ENCODE data around the gene BBC3.

Gene BBC3

GRCh38 chr19:47230054-47230920 lies 712 bp downstream of the BBC3 start:
- DNase-seq, result no peak

DNA sequence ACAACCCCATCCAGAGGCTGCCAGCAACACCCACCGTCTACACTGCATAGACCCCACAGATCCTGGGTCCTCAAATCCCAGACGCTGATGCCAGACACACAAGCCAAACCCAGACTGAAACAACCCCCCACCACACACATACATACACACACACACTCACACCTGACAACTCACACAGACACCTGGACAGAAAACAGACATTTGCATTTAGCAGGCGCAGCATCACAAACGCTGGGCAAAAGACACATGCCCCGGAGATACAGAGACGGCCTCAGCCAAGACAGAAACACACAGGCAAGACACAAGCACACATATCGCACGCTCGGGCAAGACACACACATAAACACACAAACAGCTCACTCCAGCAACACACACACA lies 1.3 kb downstream of the BBC3 start:
- no peak for DNase-seq

DNA sequence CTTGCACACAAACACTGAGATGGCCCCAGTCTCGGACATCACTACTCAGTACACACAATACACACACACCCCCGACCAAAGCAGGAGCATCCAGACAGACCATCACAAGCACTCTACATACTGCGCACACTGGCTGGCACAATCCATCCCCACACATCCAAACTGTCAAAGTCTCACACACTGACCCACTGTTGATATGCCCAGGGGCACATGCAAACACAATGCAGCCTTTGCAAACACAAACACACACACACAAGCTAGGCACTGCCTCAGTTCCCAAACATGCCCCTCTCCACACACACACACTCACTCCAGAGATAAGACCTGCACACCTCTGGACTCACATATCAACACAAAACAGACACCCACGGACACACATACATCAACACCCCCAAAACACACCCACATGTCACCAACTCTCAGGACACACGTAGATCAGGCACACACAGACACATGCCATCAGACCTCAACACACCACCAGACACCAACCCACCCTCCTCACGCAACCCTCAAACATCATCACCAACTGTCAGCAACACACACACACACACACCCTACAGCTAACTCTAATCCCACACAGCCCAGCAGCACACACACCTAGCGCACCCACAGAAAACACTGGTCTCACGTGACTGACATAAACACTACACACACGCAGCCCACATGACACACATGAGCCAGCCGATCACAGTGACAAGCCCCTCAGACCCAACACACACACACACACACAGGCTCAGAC lies 1.9 kb downstream of the BBC3 start:
- DNase-seq, result no peak

GRCh38 chr19:47228168-47228936 lies 2.6 kb downstream of the BBC3 start:
- DNase-seq, result no peak

- peak; percentile 93 for DNase-seq
Measured at GRCh38 chr19:47227352-47228167, 3.4 kb downstream of the BBC3 start.

- peak; percentile 76 for DNase-seq
Measured at GRCh38 chr19:47226426-47227351, 4.3 kb downstream of the BBC3 start.

GRCh38 chr19:47225746-47226425 lies 5.1 kb downstream of the BBC3 start:
- peak; percentile 87 for DNase-seq

DNA sequence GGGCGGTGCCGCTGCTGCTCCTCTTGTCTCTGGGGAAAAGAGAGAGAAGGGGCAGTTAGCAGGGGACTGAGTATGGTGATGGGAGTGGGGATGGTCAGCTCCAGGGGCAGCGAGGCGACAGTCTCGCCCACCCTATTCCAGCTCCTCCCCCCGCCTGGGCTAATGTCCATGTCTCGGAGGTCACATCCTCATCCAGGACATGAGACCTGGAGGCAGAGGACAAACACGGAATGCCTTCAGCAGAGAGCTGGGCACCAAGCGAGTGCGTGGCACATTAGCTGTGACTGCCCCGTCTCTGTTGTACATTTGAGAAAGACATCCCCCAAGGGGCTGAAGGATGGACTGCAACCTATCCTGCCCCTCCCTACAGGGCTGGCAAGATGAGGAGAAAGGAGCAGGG lies 9.1 kb downstream of the BBC3 start:
- no peak for DNase-seq

DNA sequence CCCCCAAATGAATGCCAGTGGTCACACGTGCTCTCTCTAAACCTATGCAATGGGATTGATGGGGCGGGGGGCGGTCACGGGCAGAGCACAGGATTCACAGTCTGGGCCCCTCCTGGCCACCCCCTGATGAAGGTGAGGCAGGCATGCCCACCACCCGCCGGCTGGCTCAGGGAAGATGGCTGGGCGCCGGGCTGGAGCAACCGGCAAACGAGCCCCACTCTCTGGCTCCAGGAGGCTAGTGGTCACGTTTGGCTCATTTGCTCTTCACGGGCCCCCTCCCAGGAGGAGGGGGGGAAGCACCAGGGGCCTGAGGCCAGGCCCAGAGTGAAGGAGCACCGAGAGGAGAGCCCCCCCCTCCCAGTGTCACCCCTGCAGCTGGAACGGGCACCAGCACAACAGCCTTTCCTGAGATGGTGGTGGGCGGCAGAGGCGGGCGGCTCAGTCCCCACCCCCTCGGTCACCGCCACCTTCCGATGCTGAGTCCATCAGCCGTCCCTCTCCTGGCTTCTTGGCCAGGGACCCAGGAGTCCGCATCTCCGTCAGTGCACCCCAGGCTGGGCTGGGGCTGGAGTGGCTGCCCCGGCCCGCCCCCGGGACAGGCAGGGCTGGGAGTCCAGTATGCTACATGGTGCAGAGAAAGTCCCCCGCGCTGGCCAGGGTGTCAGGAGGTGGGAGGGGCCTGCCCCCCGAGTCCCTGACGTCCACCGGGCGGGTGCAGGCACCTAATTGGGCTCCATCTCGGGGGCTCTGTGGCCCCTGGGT lies 9.7 kb downstream of the BBC3 start:
- no peak for DNase-seq

- no peak for DNase-seq
Measured at GRCh38 chr19:47215581-47215980, 15.4 kb downstream of the BBC3 start.

- DNase-seq, result peak; percentile 85
Measured at GRCh38 chr19:47210689-47211316, 20.2 kb downstream of the BBC3 start.

DNA sequence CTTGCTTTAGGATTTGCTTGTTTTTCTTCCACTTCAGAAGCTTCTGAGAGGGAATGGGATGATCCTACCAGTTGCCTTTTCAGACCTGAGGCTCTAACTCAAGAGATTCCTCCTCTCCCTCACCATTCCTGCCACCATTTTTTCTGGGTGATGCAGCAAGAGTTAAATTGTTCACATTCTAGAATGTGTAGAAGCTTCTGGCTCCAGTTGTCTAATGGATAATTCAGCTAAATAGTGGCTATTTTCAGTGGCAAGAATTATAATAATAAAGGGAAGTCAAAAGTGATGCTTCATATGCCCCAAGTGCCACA lies 20.9 kb downstream of the BBC3 start:
- no peak for DNase-seq

GRCh38 chr19:47209319-47210179 lies 21.4 kb downstream of the BBC3 start:
- DNase-seq, result no peak

DNA sequence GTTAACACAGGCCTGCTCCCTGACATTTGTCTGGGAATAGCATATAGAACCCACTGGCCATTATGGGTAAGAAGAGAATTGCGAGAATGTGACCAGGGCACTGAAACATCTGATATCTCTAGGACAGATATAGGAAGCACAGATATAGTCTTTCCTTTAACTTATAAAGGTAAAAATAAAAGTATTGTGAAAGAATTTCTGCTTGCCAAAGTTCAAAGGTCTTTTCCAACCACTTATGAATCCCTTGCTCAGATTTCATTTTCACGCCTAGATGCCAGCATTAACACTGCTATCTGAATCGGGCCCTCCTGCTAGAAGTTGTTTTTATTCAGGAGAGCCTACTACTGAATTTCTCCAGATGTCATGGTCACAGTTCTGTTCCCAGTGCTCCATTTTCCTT lies 27.7 kb downstream of the BBC3 start:
- DNase-seq, result no peak

DNA sequence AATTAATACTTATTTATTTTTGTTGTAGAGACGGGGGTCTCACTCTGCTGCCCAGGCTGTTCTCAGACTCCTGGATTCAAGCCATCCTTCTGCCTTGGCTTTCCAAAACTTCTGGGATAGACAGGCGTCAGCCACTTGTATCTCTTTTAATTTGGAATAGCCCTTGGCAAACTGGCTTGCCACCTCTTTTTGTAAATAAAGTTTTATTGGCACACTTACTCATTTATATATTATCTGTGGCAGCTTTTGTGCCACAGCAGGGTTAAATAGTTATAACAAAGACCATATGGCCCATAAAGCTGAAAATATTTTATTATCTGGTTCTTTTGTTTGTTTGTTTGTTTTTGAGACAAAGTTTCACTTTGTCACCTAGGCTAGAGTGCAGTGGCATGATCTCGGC lies 30.5 kb downstream of the BBC3 start:
- no peak for DNase-seq

- no peak for DNase-seq
Measured at GRCh38 chr19:47197141-47197540, 33.9 kb downstream of the BBC3 start.

DNA sequence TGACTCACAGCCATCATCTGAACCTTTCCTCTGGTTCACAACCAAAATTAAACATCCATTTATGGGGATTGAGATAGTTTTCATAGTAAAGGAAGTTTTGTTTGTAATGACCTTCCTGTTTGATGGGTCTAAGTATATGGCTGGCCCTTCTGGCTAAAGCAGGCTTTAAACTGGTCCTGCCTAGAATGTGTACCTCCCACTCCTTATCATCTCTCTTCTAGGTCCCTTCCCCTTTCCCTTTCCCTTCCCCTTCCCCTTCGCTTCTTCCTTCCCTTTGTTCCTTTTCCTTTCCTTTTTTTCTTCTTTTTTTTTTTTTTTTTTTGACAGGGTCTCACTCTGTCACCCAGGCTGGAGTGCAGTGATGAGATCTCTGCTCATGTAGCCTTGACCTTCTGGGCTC lies 35.6 kb downstream of the BBC3 start:
- DNase-seq, result no peak

DNA sequence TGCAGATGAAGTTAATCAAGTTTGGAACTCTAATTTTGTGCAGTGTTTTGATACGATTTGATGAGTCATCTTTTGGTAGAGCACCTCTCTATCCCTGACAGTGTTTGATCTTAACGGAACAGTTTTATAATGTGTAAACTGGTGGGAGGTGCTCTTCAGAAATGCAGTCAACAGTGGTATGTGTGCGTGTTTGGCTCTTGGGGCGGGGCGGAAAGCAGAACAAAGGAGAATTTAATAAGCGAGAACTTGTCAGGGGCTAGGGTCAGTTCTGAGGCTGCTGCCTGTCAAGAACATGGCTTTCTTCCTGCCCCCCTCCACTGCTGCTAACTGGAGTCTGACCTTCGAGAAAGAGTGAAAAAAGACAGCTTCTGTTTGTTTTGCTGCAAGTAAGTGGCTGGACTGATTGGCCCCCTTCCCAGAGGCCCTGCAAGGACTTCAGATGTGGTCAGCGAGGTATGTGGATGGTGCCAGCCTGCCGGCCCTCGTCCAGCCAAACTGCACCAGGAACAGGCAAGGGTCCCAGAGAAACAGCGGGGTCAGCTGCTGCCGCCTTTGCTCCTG lies 40.8 kb downstream of the BBC3 start:
- DNase-seq, result peak; percentile 59

All from fibroblast of upper back skin (primary cell).